ENCODE results near the gene KCNIP1. TPM values are rescaled to one million over a fixed set of nuclear protein-coding genes. Genes with fewer than 3 reads are reported as not detected.

KCNIP1 gene
- total RNA-seq, 1 experiment from 2014 or later: not detected

DNA sequence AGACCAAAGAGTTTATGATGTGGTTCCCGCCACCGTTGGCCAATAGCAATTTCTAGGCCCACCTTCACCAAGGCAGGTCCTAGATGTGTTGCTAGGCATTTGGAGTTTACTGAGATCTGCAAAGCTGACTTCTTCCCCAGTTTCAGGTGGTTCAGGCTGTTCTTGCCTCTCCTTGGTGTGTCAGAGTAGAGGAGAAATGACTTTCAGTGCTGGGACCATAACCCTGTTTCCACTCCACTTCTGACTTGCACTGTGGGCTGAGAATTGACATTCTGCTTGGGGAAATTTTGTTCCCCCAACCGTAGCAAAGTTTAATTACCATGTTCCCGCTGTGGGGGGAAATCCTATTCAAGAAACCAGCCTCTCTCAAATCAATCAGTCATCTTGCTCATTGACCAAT is 151.7 kb downstream of the KCNIP1 start:
- ChIA-PET POLR2A (no interaction called here), CTCF (no interaction called here)
- no peaks in the 10 kb centered on the region for H3K36me3 ChIP-seq (ENCODE audit: control insufficient read depth in 1 of 2, insufficient read depth in 2 of 2, low read length in 2 of 2)

More for the DNA sequence above, 151.7 kb downstream of the KCNIP1 start:
- TF ChIP-seq EZH2 (IDR thresholded peaks at IDR 0.05) (no peak), SIN3A (IDR thresholded peaks at IDR 0.05; ENCODE audit: low read depth) (no peak), RAD21 (IDR thresholded peaks at IDR 0.05; ENCODE audit: low read depth) (no peak), FOSL1 (IDR thresholded peaks at IDR 0.05; ENCODE audit: low read depth) (no peak), YY1 (IDR thresholded peaks at IDR 0.05; ENCODE audit: extremely low read depth, insufficient replicate concordance, low read depth, low read length) (no peak), CEBPB (IDR thresholded peaks at IDR 0.05; ENCODE audit: low read depth) (no peak), ZFX (IDR thresholded peaks at IDR 0.05) (no peak), SRF (IDR thresholded peaks at IDR 0.05; ENCODE audit: low read depth) (no peak), ELF1 (IDR thresholded peaks at IDR 0.05; ENCODE audit: borderline replicate concordance, low read depth) (no peak), SP1 (IDR thresholded peaks at IDR 0.05; ENCODE audit: low read depth) (no peak), POLR2A (IDR thresholded peaks at IDR 0.05; ENCODE audit: borderline replicate concordance, extremely low read depth, insufficient read depth, insufficient read length) (no peak), EGR1 (IDR thresholded peaks at IDR 0.05; ENCODE audit: low read depth) (no peak), TCF7L2 (IDR thresholded peaks at IDR 0.05; ENCODE audit: borderline replicate concordance, extremely low read depth, insufficient read depth, insufficient read length) (no peak), ZNF274 (IDR thresholded peaks at IDR 0.05; ENCODE audit: low read depth, low read length) (no peak), JUND (IDR thresholded peaks at IDR 0.05) (no peak)
- TF ChIP-seq, protein P1, sequence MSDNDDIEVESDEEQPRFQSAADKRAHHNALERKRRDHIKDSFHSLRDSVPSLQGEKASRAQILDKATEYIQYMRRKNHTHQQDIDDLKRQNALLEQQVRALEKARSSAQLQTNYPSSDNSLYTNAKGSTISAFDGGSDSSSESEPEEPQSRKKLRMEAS (IDR thresholded peaks at IDR 0.05): no peak
- TF ChIP-seq, protein P2, sequence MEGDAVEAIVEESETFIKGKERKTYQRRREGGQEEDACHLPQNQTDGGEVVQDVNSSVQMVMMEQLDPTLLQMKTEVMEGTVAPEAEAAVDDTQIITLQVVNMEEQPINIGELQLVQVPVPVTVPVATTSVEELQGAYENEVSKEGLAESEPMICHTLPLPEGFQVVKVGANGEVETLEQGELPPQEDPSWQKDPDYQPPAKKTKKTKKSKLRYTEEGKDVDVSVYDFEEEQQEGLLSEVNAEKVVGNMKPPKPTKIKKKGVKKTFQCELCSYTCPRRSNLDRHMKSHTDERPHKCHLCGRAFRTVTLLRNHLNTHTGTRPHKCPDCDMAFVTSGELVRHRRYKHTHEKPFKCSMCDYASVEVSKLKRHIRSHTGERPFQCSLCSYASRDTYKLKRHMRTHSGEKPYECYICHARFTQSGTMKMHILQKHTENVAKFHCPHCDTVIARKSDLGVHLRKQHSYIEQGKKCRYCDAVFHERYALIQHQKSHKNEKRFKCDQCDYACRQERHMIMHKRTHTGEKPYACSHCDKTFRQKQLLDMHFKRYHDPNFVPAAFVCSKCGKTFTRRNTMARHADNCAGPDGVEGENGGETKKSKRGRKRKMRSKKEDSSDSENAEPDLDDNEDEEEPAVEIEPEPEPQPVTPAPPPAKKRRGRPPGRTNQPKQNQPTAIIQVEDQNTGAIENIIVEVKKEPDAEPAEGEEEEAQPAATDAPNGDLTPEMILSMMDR (IDR thresholded peaks at IDR 0.05 in 2 of 3, conservative IDR thresholded peaks at IDR 0.05 in 1 of 3; ENCODE audit: borderline replicate concordance in 1 of 3, insufficient read depth in 1 of 3, low read depth in 2 of 3, low read length in 2 of 3): no peak
- TF ChIP-seq, protein P3, sequence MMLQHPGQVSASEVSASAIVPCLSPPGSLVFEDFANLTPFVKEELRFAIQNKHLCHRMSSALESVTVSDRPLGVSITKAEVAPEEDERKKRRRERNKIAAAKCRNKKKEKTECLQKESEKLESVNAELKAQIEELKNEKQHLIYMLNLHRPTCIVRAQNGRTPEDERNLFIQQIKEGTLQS (IDR thresholded peaks at IDR 0.05): no peak
- TF ChIP-seq, protein P4, sequence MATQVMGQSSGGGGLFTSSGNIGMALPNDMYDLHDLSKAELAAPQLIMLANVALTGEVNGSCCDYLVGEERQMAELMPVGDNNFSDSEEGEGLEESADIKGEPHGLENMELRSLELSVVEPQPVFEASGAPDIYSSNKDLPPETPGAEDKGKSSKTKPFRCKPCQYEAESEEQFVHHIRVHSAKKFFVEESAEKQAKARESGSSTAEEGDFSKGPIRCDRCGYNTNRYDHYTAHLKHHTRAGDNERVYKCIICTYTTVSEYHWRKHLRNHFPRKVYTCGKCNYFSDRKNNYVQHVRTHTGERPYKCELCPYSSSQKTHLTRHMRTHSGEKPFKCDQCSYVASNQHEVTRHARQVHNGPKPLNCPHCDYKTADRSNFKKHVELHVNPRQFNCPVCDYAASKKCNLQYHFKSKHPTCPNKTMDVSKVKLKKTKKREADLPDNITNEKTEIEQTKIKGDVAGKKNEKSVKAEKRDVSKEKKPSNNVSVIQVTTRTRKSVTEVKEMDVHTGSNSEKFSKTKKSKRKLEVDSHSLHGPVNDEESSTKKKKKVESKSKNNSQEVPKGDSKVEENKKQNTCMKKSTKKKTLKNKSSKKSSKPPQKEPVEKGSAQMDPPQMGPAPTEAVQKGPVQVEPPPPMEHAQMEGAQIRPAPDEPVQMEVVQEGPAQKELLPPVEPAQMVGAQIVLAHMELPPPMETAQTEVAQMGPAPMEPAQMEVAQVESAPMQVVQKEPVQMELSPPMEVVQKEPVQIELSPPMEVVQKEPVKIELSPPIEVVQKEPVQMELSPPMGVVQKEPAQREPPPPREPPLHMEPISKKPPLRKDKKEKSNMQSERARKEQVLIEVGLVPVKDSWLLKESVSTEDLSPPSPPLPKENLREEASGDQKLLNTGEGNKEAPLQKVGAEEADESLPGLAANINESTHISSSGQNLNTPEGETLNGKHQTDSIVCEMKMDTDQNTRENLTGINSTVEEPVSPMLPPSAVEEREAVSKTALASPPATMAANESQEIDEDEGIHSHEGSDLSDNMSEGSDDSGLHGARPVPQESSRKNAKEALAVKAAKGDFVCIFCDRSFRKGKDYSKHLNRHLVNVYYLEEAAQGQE (IDR thresholded peaks at IDR 0.05; ENCODE audit: low read depth): no peak
- TF ChIP-seq, protein P5, sequence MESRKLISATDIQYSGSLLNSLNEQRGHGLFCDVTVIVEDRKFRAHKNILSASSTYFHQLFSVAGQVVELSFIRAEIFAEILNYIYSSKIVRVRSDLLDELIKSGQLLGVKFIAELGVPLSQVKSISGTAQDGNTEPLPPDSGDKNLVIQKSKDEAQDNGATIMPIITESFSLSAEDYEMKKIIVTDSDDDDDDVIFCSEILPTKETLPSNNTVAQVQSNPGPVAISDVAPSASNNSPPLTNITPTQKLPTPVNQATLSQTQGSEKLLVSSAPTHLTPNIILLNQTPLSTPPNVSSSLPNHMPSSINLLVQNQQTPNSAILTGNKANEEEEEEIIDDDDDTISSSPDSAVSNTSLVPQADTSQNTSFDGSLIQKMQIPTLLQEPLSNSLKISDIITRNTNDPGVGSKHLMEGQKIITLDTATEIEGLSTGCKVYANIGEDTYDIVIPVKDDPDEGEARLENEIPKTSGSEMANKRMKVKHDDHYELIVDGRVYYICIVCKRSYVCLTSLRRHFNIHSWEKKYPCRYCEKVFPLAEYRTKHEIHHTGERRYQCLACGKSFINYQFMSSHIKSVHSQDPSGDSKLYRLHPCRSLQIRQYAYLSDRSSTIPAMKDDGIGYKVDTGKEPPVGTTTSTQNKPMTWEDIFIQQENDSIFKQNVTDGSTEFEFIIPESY (IDR thresholded peaks at IDR 0.05; ENCODE audit: extremely low read depth, insufficient replicate concordance, low read length): no peak
- RAD21 ChIA-PET (ENCODE audit: low non-redundant PET in 1 of 2, low total read pairs in 2 of 2, uncharacterized antibody in 2 of 2, unreplicated experiment in 2 of 2): no interaction called here
- no peaks in the 10 kb centered on the region for H3K4me1 ChIP-seq (ENCODE audit: control insufficient read depth in 1 of 2, insufficient read depth in 2 of 2, low read length in 2 of 2)
- ATAC-seq (no peak), DNase-seq (ENCODE audit: low read depth, low spot score) (no peak)
- no peak overlapping the region for H3K27ac ChIP-seq (ENCODE audit: low read depth, low read length)
- no peaks in the 10 kb centered on the region for H4K20me1 ChIP-seq (ENCODE audit: insufficient read depth)
- intact Hi-C loops (cut with micrococcal nuclease): no loop called here
- H3K9me2 ChIP-seq (ENCODE audit: insufficient read depth): no peaks in the 10 kb centered on the region
- no TSS peak for BruUV-seq (replicated peaks)
- no peaks in the 10 kb centered on the region for H3K79me2 ChIP-seq (ENCODE audit: insufficient read depth, low read length)
- H3K27me3 ChIP-seq (ENCODE audit: insufficient read depth, low read length): peaks cover 15% of the 10 kb centered on the region; the same call in 1 of the 2 replicates
- H3K9me3 ChIP-seq (ENCODE audit: control insufficient read depth in 1 of 2, insufficient read depth in 1 of 2, low read depth in 1 of 2, low read length in 2 of 2): no peaks in the 10 kb centered on the region
- H3K9ac ChIP-seq (ENCODE audit: low read length): no peak overlapping the region
- no peak overlapping the region for H3K4me3 ChIP-seq (replicated peaks in 1 of 2; ENCODE audit: low read depth in 1 of 2, low read length in 2 of 2)
- H3K4me2 ChIP-seq (ENCODE audit: low read length): no peak overlapping the region
- H2AFZ ChIP-seq (ENCODE audit: low read depth, low read length, poor library complexity, severe bottlenecking): no peak overlapping the region
